Measurements from ENCODE around the gene MFSD6L. TPM values are rescaled to one million over a fixed set of nuclear protein-coding genes. Genes with fewer than 3 reads are reported as not detected.
"Not testable (repeated sequence)": the region's sequence is repeated elsewhere in the genome, so short reads cannot be mapped to it uniquely, and the experiment has no call there.

The MFSD6L gene
- polyA plus RNA-seq, 4 donors, result 0.16 to 4.7 (median 2.9) TPM

- DNase-seq (ENCODE audit: low read depth in 4 of 4, low spot score in 3 of 4), result no peak
These were observed 29.3 kb upstream of the MFSD6L start for GRCh38 chr17:8828517-8828875.

DNA sequence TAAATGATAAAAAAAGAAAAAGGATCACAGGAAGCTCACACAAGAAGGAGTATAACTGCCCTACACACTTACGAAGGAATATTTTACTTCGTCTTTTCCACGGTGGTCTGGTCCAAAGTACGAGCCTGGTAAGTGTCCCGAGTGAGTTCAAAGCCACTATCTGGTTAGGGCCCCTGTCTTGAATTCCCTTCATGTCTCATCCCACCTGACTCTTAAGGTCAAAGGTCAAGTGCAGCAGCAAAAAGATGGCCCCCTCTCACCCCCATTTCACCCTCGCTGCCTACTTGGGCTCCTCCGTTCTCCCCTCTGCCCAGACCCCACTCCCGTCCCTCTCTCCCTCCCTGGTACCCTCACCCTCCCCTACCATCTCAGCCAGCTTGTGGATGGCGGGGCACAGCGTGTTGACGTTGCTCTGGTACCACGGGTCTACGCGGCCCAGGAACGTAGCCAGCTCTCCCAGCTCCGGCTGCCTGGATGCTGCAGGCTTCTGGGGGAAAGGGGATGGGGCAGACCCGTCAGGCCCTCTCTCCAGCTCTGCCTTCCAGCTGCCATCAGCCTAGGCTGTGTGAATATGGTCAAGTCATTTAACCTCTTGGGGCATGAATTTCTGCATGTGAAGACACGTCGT, 27.8 kb upstream of the MFSD6L start:
- DNase-seq (ENCODE audit: low read depth in 4 of 4, low spot score in 3 of 4), result no peak

- no peak for DNase-seq (ENCODE audit: low read depth in 4 of 4, low spot score in 3 of 4)
These were observed 26.6 kb upstream of the MFSD6L start for GRCh38 chr17:8825802-8826201.

DNA sequence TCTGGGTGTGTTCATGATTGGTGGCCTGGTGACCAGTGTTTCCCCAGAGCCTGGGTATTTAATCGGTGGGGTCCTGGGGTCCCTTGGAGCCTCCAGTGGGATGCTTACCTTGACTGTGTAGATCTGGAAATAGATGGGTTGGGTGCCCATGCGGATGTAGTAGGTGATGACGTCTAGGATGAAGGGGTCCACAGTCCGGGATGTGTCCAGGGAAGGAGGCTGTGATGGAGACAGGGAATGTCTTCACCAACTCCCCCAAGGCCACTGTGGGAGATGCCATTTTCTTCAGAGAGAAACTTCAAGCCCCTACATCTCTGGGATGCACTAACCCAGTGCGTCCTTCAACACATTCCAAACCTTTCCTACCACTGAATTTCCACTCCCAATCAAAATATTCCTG, 24.1 kb upstream of the MFSD6L start:
- no peak for DNase-seq (ENCODE audit: low read depth in 4 of 4, low spot score in 3 of 4)

DNA sequence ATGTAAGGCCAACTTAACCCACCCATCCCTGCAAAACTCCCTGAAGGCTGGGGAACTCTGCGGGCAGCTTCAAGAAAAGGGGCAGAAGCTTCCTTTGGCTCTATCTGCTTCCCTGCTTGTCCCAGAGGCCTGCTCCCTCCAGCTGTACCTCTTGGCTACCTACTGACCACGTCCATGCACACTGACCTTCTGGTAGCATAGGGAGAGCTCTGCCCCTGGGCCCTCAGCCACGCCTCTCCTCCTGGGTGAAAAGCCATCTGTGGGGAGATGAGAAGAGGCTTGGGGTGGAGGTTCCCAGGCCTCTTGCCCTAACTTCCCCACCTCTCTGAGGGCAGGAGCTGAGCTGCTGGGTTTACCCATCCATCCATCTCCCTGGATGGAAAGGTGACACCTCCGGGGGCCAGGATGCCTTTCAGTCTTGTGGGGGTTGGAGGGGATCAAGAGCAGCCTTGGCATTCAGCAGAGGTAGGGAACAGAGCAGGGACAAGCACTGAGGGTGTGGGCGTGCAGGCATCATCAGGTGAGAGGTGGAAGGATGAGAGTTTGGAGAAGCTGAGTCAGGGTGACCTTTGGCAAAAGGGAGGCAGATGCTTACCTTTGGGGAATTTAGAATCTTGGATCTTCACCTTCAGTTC, 23.4 kb upstream of the MFSD6L start:
- DNase-seq (ENCODE audit: low read depth in 4 of 4, low spot score in 3 of 4), result no peak

GRCh38 chr17:8821446-8822105, 22.4 kb upstream of the MFSD6L start:
- no peak for DNase-seq (ENCODE audit: low read depth in 4 of 4, low spot score in 3 of 4)

DNA sequence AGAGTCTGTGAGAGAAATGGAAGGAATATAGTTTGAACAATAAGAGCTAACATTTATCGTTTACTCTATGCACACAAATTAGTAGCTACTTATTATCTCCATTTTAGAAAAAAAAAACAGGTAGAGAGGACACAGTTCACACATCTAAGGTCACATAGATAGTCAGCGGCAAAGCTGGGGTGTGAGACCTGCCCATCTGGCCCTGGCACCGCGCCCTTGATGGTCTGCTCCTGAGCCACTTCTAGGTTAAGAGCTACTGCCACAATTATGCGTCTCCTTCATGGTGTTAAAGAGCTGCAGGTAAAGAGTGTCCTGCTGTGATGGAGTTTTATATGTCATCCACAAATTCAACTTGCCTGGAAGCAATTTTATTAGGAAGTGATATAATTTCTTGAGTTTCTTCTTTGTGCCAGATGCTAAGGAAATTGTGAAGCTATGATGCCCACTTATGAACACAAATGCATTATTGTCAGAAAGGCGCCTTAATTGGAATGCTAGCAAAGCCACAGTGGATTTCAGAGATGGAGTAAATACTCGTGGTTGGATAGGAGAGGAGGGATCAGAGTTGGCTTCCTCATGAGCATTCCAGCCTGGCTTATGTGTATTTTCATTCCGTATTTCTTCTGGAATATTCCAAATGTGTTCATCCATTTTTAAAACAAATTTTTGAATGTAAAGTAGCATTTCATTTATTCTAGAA, 21.3 kb upstream of the MFSD6L start:
- DNase-seq (ENCODE audit: low read depth in 4 of 4, low spot score in 3 of 4), result no peak

DNA sequence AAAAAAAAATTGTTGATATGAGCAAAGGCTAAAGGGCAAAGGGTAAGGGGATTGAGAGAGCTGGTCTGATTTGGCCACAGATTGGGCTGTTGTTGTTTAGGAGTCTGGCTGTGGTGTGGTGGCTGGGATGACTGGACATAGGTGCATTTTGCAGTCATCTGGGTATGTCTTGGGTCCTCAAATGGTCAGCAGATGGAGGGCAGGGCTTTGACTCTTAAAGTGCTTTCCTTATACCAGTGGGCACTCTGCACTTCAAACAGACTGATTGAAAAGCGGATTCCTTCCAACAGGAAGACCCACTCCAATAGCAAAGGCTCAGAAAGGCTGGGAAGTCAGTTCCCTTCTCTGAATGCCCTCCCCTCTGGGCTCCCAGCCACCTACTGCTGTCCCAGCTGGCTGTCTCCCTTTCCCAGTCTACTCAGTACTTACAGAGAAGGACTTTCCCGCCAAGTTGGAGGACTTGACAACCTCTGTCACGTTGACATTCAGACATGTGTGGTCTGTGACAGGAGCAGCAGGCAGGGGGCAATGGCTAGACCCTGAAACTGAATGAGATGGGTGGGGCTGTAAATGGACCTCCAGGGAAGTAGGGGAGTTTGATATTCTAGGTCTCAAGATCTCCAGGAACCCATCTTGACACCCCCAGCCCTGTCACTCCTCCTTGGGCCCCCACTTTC, 19.6 kb upstream of the MFSD6L start:
- DNase-seq (ENCODE audit: low read depth in 4 of 4, low spot score in 3 of 4), result no peak

GRCh38 chr17:8818047-8818446, 18.9 kb upstream of the MFSD6L start:
- no peak for DNase-seq (ENCODE audit: low read depth in 4 of 4, low spot score in 3 of 4)

- no peak for DNase-seq (ENCODE audit: low read depth in 4 of 4, low spot score in 3 of 4)
These were observed 7.9 kb upstream of the MFSD6L start for GRCh38 chr17:8806926-8807550.

DNA sequence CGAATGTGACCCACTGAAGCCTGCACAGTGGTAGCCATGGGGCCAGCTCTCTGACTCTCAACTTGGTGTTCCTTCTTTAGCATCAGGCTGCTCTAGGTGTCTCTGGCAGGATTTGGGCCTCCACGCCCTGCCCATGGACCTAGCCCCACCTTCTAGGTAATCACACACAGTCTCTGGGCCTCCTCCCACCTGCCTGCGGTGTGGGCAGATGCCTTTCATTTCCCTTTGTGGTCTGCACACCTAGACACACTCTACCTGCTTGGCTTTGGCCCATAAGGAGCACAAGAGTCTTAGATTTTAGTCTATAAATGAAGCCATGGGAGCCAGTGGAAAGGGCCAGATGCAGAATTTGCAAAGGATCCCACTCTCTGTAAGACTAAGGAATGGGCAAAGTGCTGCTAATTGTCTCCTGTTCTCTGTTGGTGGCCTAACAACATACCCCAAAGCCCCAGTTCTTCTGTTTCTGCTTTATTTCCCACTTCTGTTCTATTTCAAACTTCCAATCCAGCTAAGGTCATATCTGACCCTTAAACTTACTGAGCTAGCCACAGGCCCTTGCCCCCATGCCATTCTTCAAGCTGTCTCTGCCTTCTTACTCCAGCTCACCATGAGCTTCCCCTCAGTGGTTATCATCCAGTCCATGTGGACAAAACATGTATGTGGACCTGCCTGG, 7.2 kb upstream of the MFSD6L start:
- DNase-seq (ENCODE audit: low read depth in 4 of 4, low spot score in 3 of 4), result no peak

GRCh38 chr17:8805396-8805795, 6.2 kb upstream of the MFSD6L start:
- DNase-seq (ENCODE audit: low read depth in 4 of 4, low spot score in 3 of 4), result not testable (repeated sequence)

DNA sequence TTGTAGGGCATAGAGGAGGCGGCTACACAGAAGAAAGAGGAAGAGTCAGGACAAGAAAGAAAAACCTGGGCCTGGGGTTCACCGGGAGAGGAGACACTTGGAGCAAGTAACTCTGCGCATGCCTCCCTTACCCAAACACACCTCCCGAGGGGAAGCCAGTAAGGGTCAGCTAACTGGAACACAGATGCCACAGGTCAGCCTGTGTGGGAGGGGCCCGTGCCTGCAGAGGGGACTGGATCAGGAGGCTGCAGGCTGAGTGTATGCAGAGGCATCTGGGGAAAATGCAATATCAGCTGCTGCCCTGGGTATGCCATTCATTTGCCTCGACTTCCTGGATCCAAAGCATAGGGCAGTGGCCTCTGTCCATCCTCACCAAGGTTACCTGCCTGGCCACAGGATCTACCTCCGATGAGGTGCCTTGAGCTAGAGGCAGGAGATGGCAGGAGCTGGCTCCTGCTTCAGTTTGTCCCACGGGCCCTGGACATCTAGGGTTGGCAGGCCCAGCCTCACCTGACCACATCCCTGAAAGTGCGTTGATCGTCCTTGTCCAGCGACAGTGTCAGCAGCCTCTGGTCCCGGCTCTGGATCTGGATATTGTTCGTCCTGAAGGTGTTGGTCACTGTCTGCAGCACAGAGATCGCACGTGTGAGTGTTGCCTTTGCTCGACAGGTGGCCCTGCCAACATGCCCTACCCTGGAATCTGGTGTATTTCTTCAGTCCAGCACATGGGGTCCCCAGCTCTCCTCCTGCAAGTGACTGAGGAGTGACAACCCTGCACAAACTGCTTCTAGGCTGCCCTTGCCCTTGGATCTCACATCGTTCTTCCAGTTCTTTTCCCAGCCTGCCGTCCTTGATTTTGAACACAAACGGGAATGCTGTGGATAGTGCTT, 4.6 kb upstream of the MFSD6L start:
- DNase-seq (ENCODE audit: low read depth in 4 of 4, low spot score in 3 of 4), result no peak

- DNase-seq (ENCODE audit: low read depth in 4 of 4, low spot score in 3 of 4), result no peak
These were observed 2.1 kb upstream of the MFSD6L start for GRCh38 chr17:8801135-8801840.

DNA sequence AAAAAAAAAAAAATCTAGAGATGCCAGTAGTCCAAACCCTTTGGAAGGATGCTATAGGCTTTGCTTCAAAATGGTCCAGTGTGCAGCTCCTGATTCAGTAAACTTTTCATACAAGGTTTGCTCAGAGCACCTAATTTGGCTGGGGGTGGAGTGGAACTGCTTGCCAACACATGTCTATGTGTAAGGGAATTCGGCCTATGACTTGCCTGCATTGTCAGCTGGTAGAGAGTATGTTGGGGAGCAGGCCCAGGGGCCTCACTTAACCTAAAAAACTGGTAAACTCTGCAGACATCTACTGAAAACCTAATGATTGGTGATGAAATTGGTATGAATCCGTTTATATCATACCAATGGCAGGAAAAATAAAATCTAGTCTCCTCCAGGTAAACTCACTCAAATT, 1.5 kb upstream of the MFSD6L start:
- no peak for DNase-seq (ENCODE audit: low read depth in 4 of 4, low spot score in 3 of 4)

GRCh38 chr17:8799570-8800212, 526 bp upstream of the MFSD6L start:
- DNase-seq (ENCODE audit: low read depth in 4 of 4, low spot score in 3 of 4), result no peak

DNA sequence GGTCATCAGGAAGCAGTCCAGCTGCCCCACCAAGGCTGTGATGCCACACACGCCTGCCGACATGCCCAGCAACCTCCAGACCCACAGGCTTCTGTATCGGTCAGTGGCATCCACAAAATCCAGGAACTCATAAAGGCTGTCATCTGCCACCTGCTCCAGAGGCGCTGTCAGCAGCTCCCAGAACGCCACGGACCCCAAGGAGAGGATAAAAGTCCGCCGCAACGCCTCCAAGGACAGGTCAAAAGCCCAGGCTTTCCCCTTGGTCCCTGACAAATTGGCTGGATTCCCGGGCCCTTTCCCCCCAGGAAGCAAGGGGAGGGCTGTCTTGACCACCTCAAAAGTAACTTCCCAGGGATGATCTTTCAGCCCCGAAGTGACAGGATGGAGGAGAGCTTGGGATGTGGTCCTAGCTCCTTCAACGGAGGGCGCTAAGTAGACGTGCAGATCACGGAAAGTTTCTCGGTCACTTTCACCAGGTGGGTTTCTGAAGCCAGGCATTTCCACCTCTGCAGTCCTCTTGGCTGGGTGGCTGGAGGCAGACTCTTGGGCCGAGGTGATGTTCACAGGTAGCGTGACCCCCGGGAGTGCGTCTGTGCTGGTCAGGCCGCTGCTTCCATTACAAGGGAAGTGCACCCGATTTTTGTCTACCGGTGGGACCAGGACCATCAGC, 854 bp downstream of the MFSD6L start:
- no peak for DNase-seq (ENCODE audit: low read depth in 4 of 4, low spot score in 3 of 4)
